Osteocyte (in vitro differentiated cells): ENCODE data around the gene FRMD4B. TPM values are rescaled to one million over a fixed set of nuclear protein-coding genes. Genes with fewer than 3 reads are reported as not detected.
A peak's percentile ranks its signal among the peaks of the same experiment; 100 is the strongest.

Source experiments
- DNase-seq: peaks from one replicate; pipeline ENCODE4 v3.0.0; 2021; ENCODE audit warnings: mixed read lengths; ENCODE audit not compliant: unreplicated experiment; ENCODE audit errors: extremely low spot score
- H3K27ac Mint-ChIP-seq: one replicate; pipeline ENCODE4 v1.8.0; 2021; ENCODE audit warnings: mild to moderate bottlenecking, mixed read lengths; ENCODE audit not compliant: unreplicated experiment
- H3K27me3 Mint-ChIP-seq: one replicate; pipeline ENCODE4 v1.8.0; 2021; ENCODE audit warnings: mixed read lengths; ENCODE audit not compliant: unreplicated experiment
- H3K36me3 Mint-ChIP-seq: one replicate; pipeline ENCODE4 v1.8.0; 2021; ENCODE audit warnings: mixed read lengths; ENCODE audit not compliant: unreplicated experiment
- H3K4me1 Mint-ChIP-seq: one replicate; pipeline ENCODE4 v1.8.0; 2021; ENCODE audit warnings: mixed read lengths; ENCODE audit not compliant: unreplicated experiment
- H3K4me3 Mint-ChIP-seq: one replicate; pipeline ENCODE4 v1.8.0; 2021; ENCODE audit warnings: mild to moderate bottlenecking, moderate library complexity, mixed read lengths; ENCODE audit not compliant: unreplicated experiment
- H3K9me3 Mint-ChIP-seq: one replicate; pipeline ENCODE4 v1.8.0; 2021; ENCODE audit warnings: mixed read lengths; ENCODE audit not compliant: unreplicated experiment
- CTCF ChIP-seq: fragments of 200-600 bp; sonication (generic); IDR thresholded peaks from 2 replicates; pipeline ENCODE4 v1.5.0; 2021; ENCODE audit warnings: antibody characterized with exemption, mild to moderate bottlenecking, moderate library complexity
- total RNA-seq: library from RNA; stranded (reverse); gene quantifications from 2 replicates; pipeline ENCODE4 v1.2.1, GENCODE V29; 2021

Gene FRMD4B
- total RNA-seq, 1 donor from 2014 or later: 1.3 TPM

DNA sequence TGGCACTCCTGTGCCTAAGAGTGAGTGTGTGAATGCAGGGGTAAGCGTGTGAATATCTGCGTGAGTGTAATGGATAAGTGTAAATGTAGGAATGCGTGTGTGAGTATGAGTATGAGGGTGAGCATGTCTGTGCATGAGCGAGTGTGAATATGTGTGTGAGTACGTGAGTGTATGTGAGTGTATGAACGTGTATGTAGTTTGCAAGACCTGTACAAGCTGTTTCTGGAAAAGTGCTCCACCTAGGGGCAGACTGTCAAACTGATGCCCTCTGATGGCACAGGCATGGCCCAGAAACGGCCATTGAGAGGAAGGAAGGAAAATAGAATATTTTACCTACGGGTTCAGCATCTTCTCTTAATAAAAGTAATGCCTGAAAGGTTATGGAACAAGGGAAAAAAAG lies 24.4 kb upstream of the FRMD4B start:
- Mint-ChIP-seq H3K27me3 (no peaks in the 10 kb centered on the region), H3K36me3 (no peaks in the 10 kb centered on the region), H3K4me1 (peaks cover 8% of the 10 kb centered on the region), H3K4me3 (no peak overlapping the region), H3K9me3 (peaks cover under 1% of the 10 kb centered on the region), H3K27ac (no peak overlapping the region)
- DNase-seq: no peak
- peak; percentile 86 for TF ChIP-seq CTCF

DNA sequence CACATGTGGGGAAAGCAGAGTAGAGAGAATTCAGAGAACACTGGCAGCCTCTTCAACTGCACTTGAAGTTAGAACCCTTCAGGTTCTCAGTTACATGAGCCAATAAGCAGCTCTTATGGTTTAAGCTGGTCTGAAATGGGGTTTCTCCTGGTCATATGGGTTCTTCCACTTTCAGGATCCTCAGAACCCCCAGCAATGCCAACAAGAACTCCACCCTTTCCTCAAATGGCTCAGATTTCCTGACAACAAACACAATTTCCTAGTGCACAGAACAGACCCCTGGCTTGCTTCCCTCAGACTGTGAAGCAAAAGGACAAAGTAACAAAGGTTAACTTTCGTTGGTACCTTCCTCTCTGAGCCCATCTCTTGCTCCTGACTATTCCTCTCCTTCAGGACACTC lies 23.9 kb upstream of the FRMD4B start:
- DNase-seq: no peak
- no peak overlapping the region for H3K27ac Mint-ChIP-seq
- H3K27me3 Mint-ChIP-seq: no peaks in the 10 kb centered on the region
- no peak overlapping the region for H3K4me3 Mint-ChIP-seq
- peaks cover 5% of the 10 kb centered on the region for H3K9me3 Mint-ChIP-seq
- TF ChIP-seq CTCF: no peak
- peaks cover 8% of the 10 kb centered on the region for H3K4me1 Mint-ChIP-seq
- H3K36me3 Mint-ChIP-seq: no peaks in the 10 kb centered on the region

- Mint-ChIP-seq H3K4me1 (peaks cover 8% of the 10 kb centered on the region), H3K36me3 (no peaks in the 10 kb centered on the region), H3K9me3 (peaks cover 10% of the 10 kb centered on the region), H3K4me3 (no peak overlapping the region), H3K27ac (no peak overlapping the region), H3K27me3 (no peaks in the 10 kb centered on the region)
- no peak for DNase-seq
- TF ChIP-seq CTCF: no peak
Observed at GRCh38 chr3:69409011-69409410, 23.1 kb upstream of the FRMD4B start.

GRCh38 chr3:69408542-69408941 lies 22.7 kb upstream of the FRMD4B start:
- TF ChIP-seq CTCF: no peak
- Mint-ChIP-seq H3K36me3 (no peaks in the 10 kb centered on the region), H3K27me3 (no peaks in the 10 kb centered on the region), H3K27ac (no peak overlapping the region), H3K4me1 (peaks cover 8% of the 10 kb centered on the region), H3K4me3 (no peak overlapping the region), H3K9me3 (peaks cover 10% of the 10 kb centered on the region)
- DNase-seq: no peak

DNA sequence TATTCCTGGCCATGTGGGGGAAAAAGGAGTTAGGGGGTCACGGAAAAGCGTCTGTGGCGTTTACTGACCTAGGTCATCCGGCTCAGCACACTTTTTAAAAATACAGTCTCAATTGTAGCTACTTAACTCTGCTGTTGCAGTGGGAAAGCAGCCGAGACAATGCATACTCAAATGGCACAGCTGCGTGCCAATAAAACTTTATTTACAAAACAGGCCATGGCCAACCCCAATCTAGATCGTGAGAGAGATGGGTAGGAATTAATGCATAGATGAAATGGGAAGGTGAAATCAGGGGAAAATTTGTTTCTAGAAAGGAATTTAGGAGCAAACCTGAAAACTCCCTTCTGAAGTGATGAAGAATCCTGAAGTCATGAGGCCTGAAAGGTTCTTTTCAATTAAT lies 22.0 kb upstream of the FRMD4B start:
- no peak for TF ChIP-seq CTCF
- no peaks in the 10 kb centered on the region for H3K27me3 Mint-ChIP-seq
- no peaks in the 10 kb centered on the region for H3K36me3 Mint-ChIP-seq
- no peak overlapping the region for H3K4me3 Mint-ChIP-seq
- peaks cover 10% of the 10 kb centered on the region for H3K9me3 Mint-ChIP-seq
- no peak overlapping the region for H3K27ac Mint-ChIP-seq
- H3K4me1 Mint-ChIP-seq: peaks cover 8% of the 10 kb centered on the region
- no peak for DNase-seq
